Gastrocnemius medialis (tissue), 4 donors: ENCODE measurements around the gene C9orf152.
"Not testable (repeated sequence)": the region's sequence is repeated elsewhere in the genome, so short reads cannot be mapped to it uniquely, and the experiment has no call there.

Source experiments
- CTCF ChIP-seq, 5 experiments: fragments of 450-650 bp in 3 of 5; fragments of 200-600 bp in 2 of 5; sonication (generic) in 2 of 5; IDR thresholded peaks in 4 of 5; conservative IDR thresholded peaks in 1 of 5; 1 replicate in 4 of 5; 2 replicates in 1 of 5; pipeline ENCODE4 v1.5.1; 2016 to 2019; ENCODE audit warnings: antibody characterized with exemption in 5 of 5, mild to moderate bottlenecking in 3 of 5, moderate library complexity in 3 of 5
- POLR2A ChIP-seq, 2 donors: fragments of 450-650 bp; IDR thresholded peaks; one replicate each; pipeline ENCODE4 v1.6.1; 2017; ENCODE audit warnings: antibody characterized with exemption in 2 of 2, mild to moderate bottlenecking in 2 of 2, moderate library complexity in 2 of 2

- not testable (repeated sequence) for TF ChIP-seq CTCF (IDR thresholded peaks at IDR 0.05 in 4 of 5, conservative IDR thresholded peaks at IDR 0.05 in 1 of 5); POLR2A (IDR thresholded peaks at IDR 0.05)
Observed at GRCh38 chr9:110251770-110252169, 43.8 kb upstream of the C9orf152 start.
